Choroid plexus epithelial cell (primary cell): ENCODE data around the gene DMAC2.
A peak's percentile ranks its signal among the peaks of the same experiment; 100 is the strongest.

Source experiments
- DNase-seq: peaks from one replicate; pipeline ENCODE4 v3.0.0-alpha.2; 2010; ENCODE audit warnings: low read depth
- H3K4me3 ChIP-seq: 2 replicates; pipeline ENCODE4 v1.5.1; 2011; ENCODE audit warnings: low read depth, mild to moderate bottlenecking, control low read depth, low read length, moderate library complexity
- TF ChIP-seq, protein P1 (sequence below): conservative IDR thresholded peaks from 2 replicates; pipeline ENCODE4 v1.5.1; 2011; ENCODE audit warnings: low read depth, mild to moderate bottlenecking, control low read depth, inconsistent platforms, low read length, moderate library complexity

DMAC2 gene

DNA sequence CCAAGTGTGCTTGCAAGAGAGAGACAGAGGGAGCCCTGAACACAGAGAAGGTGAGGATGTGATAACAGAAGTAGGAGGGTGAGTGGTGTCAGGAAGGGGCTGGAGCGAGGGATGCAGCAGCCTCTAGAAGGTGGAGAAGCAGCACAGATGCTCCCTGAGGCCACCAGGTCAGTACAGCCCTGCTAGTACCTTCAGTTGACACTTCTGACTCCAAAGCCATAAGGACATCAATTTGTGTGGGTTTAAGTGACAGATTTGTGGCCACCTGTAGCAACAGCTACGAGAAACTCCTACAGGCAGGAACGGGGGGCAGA lies 10.1 kb upstream of the DMAC2 start:
- no peak for DNase-seq
- TF ChIP-seq, protein P1, sequence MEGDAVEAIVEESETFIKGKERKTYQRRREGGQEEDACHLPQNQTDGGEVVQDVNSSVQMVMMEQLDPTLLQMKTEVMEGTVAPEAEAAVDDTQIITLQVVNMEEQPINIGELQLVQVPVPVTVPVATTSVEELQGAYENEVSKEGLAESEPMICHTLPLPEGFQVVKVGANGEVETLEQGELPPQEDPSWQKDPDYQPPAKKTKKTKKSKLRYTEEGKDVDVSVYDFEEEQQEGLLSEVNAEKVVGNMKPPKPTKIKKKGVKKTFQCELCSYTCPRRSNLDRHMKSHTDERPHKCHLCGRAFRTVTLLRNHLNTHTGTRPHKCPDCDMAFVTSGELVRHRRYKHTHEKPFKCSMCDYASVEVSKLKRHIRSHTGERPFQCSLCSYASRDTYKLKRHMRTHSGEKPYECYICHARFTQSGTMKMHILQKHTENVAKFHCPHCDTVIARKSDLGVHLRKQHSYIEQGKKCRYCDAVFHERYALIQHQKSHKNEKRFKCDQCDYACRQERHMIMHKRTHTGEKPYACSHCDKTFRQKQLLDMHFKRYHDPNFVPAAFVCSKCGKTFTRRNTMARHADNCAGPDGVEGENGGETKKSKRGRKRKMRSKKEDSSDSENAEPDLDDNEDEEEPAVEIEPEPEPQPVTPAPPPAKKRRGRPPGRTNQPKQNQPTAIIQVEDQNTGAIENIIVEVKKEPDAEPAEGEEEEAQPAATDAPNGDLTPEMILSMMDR = no peak
- H3K4me3 ChIP-seq = no peak overlapping the region

DNA sequence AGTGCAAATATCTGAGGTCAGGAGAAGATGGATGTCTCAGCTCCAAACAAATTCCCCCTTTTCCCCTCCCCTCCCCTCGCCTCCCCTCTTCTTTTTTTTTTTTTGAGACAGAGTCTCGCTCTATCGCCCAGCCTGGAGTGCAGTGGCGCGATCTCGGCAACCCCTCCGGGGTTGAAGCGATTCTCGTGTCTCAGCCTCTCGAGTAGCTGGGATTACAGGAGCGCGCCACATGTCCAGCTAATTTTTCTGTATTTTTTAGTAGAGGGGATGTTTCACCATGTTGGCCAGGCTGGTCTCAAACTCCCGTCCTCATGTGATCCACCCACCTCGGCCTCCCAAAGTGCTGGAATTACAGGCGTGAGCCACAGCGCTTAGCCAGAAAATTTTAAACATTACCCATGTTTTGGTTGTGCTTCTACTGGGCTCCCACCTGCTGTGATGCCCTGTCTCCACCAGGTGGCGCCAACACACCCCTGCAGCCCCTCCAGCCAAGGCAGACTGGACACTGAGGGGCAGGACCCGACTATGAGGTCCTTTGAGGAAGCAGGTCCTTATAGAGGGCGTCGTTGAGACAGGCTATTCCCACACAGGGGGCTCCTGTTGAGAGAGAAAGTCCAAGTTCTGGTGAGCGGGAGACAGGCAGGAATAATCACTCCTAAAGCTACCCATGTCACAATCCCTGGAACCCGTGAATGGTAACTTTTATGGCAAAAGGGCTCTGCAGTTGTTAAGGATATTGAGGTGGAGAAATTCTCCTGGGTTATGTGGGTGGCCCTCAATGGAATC lies 9.6 kb upstream of the DMAC2 start:
- TF ChIP-seq, protein P1 = peak; percentile 97
- peak; percentile 73 for DNase-seq
- H3K4me3 ChIP-seq = peak overlapping the region; percentile 32

DNA sequence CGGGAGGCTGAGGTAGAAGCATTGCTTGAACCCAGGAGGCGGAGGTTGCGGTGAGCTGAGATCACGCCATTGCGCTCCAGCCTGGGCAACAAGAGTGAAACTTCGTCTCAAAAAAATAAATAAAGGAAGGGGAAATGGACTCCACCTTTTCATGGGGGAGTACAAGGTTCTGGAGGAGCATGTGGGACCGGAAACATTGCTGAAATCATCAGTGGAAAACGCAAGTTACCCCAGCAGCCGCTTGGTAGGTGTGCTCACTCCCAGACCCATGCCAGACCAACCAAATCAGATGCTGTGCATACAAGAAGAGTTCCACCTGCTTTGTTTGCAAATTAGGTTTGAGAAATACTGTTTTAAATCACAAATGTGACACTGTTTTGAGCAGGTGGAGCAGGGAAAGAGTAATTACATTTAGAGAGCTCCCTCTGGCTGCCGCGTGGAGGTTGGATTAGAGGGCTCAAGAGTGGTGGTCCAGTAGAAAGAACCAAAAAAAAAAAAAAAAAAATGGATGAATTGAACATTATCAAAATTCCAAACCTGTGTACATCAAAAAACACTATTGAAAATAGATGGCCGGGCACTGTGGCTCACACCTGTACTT lies 8.1 kb upstream of the DMAC2 start:
- no peak overlapping the region for H3K4me3 ChIP-seq
- no peak for DNase-seq
- TF ChIP-seq, protein P1 = peak; percentile 20

DNA sequence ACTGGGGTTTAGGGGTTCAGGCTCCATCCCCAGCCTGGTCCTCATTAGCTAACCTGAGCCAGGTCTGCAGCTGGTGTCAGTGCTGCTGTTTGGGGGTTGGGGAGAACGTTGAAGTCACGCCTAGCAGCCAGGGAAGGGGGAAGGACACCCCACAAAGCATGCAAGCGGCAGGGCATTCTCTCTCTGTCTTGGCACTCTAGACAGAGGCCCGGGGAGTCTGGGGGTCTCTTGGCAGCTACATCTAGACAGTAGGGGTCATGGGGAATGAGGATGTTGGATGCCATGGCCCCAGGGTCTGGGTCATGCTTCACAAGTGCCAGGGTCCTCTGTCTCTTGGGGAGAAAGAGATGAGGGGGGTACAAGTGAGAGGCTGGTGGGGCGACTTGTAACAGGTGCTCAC lies 5.9 kb upstream of the DMAC2 start:
- DNase-seq = no peak

DNA sequence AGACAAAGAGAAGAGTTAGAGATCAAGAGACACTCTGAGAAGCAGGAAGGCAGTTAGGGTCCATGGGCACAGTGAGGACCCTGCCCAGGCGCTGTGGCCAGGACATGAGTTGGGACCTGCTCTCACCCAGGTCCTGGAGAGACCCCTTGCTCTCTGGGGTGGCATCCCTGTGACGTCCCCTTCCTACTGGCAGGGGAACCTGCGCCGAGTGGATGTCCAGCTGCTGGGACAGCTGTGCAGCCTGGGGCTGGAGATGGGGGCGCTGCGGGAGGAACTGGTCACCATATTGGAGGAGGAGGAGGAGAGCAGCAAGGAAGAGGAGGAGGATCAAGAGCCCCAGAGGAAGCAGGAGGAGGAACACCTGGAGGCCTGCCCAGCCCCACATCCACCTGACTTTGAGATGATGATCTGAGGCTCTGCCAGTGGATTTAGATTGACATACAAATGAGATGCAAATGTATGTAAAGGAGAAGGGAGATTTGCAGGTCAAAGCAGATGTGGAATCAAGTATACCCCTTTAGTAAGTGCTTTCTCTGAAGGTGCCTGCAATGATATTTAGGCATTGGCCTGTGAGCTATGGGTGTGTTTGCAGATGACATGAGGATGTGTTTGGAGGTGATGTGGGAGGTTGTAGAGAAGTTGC lies 4.2 kb upstream of the DMAC2 start:
- TF ChIP-seq, protein P1 = no peak
- no peak for DNase-seq
- no peak overlapping the region for H3K4me3 ChIP-seq

More for the DNA sequence above, 5.9 kb upstream of the DMAC2 start:
- H3K4me3 ChIP-seq = no peak overlapping the region
- TF ChIP-seq, protein P1 = no peak

DNA sequence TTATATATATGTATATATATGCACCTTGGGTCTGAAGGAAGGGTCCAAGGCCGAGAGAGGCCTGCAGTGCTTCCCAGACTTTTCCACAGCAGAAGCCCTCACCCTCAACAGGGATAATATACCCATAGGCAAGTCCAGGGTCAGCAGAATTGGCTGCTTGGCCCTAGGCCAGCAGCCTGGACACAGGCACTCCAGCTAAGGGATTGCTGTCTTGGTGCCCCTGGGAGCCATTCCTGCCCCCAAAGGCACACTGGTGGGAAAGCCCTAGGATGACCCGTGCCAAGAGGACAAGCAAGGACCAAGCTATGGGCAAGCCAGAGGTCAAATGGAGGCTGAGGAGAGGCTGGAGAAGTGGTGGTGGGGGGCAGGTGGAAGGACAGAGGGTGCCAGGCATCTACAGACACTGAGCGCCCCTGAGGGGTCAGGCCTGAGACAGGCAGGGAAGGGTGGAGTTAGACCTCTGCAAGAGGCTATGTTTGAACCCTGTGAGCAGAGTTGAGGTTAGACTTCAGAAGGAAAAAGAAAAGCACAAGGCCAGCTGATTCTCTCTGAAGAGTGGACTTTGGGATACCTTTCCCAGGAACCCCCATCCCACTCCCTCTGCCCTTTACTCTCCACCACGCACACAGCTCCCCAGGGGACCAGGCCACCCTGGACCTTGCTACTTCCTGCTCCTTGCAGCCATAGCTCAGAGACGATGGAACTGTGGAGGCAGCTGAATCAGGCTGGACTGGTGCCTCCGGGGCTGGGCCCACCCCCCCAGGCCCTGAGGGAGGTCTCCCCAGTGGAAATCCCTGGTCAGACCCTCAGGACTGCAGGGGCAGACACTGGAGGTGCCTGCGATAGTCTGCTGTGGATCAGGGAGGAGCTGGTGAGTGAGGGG lies 3.0 kb upstream of the DMAC2 start, which contains the start of gene ERICH4:
ERICH4 (plus strand) TSS at position 684 of the 883 bp plus-strand sequence; CDS start at position 698, 14 bp downstream.
- TF ChIP-seq, protein P1 = no peak
- no peak for DNase-seq
- no peak within 1 kb of the TSS for H3K4me3 ChIP-seq
